Activated CD4-positive, alpha-beta T cell treated with anti-CD3 and anti-CD28 coated beads, Interleukin-2, amount 50 U/mL, for 4 hours (primary cell): ENCODE results near the gene ZNF513.
A peak's percentile ranks its signal among the peaks of the same experiment; 100 is the strongest.

Experiments used
- DNase-seq, 2 experiments: peaks; one replicate each; pipeline ENCODE4 v3.0.0-alpha.2; 2020

Gene ZNF513

DNA sequence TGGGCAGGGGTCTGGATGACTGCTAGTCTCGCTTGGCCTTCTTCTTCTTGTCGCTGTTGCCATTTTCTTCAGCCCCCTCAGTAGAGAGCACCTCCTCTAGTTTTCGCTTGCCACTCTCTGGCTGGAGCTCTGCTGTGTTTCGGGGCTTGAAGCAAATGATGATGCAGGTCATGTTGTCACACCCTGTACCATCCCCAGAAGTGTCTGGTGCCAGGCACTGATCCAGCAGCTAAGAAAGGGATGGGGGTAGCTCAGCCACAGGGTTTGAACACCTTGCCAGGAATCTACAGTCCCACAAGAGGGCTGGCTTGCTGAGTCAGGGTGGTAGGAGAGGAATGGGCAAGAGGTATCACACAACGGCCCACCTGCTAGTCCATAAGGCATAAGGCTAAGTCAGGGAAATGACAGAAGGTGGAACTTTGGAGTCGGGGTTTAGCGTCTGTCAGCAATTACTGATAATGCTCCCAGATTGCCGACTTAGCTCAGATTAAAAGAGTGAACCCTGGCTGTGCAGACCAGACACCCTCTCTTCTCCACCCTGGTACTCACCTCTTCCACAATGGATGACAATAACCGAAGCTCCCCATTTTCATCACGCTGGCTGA is 1.1 kb upstream of the ZNF513 start:
- DNase-seq: no peak

DNA sequence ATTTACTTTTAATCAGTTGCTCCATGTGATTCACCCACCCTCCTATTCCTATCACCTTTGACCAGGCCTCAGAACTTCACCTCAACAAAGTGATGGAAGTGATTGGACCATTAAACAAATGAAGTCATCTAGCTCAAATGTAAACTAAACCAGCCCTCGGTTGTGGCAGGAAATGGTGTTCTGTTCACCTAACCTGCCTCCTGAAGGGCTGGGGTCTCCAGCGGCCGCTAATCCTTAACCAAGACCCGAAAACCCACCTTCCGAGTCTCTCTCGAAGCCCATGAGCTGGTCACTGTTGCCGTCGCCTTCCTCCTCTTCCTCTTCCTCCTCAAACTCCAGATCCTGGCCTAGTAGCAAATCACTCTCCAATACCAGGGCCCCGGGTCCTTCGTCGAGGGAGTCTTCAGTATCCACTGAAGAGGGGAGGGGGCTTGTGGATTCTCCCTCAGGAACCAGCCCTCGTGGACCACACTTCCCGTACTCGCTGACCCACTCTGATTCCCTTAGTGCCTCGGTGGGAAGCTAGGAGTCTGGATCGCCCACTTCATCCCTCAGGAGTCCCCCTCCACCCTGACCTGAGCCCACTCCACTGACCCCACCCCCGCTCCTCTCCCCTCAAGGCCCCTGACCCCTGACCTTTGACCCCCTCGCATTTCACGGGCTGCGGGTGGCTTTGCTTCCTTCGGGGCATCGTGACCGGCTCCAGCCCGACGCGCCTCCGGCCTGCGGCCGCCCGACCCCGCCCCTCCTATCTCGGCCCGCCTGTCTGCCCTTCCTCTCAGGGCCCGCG is 503 bp downstream of the ZNF513 start:
- peak in 1 of 2 experiments; percentile 29 for DNase-seq

DNA sequence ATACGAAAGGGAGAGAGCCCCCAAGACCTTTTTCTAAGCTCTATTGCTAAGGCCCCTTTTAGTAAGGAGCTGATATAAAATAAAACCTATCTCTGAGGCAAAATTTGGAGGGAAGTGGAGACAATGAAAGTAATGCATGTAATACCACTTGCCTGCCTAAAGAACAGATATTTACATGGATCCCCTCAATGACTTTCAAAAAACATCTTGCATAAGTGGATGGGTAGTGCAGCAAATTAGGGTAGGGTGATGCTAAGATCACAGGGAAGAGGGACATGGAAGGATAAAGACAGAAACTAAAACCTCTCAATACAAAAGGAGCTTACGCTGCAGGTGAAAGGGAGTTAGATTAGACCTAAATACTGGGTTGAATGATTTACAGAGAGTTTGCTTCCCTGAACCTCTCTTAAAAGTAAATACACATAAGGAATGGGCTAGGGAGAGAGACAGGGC is 1.1 kb downstream of the ZNF513 start:
- no peak for DNase-seq

DNA sequence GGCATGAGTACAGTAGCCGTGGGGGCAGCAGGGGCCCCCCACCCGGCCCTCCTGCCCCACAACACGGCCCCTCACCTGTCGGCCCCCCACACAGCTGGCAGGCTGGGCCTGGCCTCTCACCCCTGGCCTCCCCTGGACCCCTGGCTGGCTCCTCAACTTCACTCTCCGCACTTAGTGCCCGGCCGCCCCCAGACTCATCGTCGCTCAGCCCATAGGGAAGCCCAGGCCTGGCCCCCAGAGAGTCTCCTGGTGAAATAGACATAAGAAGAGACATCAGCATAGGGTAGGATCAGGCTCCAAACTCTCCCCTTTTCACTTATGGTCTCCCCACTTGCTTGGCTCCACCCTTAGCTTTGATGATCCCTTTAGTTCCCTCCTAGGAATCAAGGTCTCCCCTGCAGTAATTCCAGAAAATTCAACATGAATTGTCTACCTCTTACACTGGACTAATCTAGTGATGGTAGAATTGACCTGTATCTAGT is 1.7 kb downstream of the ZNF513 start:
- no peak for DNase-seq

DNA sequence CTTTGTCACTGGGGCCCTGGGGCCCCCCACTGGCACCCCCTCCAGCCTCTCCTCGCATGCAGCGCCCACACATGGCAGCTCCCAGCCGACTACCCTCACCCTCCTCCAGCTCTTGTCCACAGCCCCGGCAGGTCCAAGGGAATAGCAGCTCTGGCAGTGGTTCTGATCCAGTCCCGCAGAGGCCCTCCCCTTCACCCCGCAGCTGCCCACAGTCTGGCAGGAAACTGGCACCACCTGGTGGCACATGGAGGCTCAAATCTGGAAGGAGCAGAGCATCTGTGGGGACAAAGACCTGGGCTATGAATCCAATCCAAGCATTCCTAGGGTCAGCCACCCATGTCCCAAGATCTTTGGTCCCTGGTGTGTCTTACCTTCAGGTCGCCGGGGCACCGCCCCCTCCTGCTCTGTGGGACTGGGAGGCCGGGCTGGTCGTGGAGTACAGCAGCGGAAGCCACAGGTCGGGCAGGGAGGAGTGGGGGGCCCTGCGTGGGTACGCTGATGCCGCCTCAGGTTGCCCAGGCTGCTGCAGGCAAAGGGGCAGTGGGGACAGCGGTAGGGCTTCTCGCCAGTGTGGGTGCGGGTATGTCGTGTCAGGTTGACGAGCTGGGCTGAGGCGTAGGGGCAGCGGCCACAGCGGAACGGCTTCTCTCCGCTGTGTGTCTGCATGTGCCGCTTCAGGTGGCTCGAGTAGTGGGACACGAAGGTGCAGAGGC is 2.3 kb downstream of the ZNF513 start:
- no peak for DNase-seq

DNA sequence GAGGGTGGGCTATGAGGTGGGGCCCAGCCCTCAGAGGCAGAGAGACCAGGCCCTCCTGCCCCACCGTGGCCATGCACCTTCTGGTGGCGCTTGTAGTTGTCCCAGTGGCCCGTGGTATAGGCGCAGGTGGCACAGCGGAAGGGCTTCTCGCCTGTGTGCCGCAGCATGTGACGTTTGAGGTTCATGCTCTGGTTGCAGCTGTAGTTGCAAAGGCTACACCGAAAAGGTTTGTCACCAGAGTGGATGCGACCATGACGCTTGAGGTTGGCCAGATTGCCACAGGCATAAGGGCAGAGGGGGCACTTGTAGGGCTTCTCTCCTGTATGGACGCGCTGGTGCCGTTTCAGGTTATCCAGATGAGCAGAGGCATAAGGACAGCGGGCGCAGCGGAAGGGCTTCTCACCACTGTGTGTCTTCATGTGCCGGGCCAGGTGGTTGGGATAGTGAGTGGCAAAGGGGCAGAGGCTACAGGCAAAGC is 2.9 kb downstream of the ZNF513 start:
- DNase-seq: no peak

DNA sequence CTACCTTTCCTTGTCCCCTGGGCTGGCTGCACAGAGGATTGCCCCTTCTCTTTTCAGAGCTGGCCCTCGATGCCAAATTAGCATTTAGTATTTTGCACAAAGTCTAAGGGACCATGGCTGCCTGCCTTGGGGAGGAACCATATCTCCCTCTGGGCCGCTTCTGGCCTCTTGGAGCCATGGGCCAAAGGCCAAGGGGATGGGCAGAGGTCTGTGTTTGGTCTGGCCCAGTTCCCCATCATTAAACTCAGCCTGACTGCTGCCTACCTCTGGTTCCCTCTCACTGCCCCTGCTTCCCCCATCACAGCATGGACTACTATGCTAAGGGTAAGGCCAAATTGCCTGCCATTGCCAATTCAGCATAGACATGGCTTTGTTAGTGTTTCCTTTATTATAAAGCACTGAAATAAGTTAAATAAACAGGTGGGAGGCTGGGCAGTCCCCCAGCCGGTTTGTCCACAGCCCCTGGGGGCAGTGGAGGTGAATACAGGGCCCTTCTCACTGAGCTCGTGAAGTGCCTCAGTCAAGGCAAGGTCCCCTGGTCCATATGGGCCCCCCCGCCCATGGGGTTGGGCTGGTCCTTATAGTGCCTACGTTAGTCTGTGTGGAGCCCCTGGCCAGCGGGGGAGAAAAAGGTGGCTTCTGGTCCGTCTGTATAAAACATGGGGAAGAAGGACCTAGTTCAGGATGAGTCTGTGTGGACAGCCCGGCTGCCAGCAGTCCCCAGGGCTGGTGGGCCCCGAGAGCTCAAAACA is 3.5 kb downstream of the ZNF513 start:
- no peak for DNase-seq

DNA sequence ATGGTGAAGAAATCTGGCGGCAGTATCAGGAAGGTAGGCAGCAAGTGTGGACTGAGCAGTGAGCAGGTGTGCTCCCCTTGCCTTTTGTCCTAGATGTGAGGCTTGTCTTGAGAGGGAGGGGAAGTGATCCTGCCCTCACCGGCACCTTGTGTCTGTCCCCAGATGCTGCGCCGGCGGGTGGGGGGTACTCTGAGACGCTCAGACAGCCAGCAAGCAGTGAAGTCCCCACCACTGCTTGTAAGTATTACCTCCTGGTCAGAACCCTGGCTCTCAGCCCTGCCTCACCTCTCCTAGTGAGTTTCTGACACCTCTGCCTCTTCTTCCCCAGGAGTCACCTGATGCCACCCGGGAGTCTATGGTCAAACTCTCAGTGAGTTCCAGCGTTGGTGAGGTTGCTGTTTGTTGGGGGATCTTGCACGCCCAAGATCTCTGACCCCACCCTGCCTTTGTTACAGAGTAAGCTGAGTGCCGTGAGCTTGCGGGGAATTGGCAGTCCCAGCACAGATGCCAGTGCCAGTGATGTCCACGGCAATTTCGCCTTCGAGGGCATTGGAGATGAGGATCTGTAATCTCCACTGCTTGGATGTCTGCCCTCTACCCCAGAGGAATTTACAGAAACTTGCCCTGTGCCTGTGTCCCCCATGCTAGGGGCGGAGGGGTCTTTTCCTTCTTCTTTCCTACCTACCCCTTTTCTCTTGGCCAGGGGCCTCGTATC is 4.2 kb downstream of the ZNF513 start:
- DNase-seq: no peak

DNA sequence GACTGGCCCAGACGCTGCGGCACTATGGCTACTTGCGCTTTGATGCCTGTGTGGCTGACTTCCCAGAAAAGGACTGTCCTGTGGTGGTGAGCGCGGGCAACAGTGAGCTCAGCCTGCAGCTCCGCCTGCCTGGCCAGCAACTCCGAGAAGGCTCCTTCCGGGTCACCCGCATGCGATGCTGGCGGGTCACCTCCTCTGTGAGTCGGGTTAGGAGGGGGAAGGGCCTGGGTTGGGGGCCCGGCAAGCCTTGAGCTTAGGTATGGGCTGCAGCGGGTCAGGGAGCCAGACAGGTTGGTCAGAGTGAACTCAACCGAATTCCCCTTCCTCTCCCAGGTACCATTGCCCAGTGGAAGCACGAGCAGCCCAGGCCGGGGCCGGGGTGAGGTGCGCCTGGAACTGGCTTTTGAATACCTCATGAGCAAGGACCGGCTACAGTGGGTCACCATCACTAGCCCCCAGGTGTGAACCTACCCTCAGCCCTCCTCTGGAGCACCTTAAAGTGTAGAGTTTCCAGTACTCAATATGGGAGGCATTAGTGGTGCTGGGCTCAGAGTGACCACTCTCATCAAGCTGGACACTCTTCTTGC is 4.9 kb downstream of the ZNF513 start:
- DNase-seq: no peak

DNA sequence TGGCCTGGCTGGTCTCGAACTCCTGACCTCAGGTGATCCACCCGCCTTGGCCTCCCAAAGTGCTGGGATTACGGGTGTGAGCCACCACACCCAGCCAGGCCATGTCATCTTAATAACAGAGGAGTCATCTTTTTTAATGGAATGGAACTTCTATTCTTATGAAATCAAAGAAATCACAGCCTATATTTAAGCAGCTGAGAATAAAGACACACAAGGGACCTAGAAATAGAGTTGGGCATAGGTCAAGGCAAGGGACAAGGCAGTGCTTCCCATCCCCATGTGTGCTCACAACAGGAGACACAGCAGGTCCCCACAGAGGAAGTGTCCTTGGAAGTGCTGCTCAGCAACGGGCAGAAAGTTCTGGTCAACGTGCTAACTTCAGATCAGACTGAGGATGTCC is 7.0 kb downstream of the ZNF513 start:
- no peak for DNase-seq

DNA sequence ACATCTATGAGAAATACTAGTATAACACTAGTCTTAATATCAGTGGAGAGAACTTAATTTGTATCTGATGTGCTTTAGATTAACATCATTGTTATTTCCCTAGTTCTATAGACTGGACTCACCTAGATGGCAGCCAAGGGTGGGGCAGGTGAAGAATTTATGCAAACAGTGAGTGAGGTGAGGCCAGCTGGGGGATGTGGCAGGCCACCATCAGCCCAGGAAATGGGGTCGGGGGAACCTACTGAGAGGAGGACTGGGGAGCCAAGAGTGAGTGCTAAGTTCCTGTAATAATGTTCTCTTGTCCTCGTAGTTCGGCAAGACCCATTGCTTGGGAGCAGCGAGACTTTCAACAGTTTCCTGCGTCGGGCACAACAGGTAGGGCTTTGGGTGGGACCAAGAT is 7.6 kb downstream of the ZNF513 start:
- DNase-seq: no peak

DNA sequence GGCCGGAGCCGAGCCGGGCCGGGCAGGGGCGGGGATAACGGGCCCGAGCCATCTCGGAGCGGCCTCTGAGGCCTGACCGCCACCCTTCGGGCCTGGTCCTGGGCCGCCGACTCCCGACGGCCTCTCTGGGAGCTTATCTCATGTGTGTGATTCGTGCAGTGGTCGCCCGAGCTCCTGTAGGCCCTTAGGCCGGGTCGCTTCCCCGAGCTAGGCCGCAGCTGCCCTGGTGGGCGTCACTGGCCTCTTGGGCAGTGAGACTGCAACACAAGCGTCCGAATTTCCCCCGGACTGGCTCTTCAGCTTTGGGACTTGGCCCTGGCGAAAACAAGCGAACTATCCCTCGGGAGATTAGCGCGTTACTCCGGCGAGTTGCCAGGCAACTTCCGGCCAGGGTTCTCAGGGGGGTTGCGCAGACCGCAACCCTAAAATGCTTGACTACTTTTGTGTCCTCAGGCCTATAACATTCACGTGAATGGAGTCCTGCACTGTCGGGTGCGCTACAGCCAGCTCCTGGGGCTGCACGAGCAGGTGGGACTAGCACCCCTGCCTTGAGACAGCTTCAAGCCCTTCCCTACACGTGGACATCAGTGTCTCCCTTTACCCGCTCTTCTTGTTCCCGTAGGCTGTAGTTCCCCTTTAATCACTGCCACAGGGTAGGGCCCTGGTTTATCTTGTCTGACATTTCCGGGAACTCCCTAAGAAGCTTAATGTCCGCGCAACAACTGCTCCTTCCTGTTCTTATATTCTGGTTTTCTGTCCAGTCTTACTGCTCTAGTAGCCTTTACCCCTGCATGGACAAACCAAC is 9.5 kb downstream of the ZNF513 start:
- no peak for DNase-seq

DNA sequence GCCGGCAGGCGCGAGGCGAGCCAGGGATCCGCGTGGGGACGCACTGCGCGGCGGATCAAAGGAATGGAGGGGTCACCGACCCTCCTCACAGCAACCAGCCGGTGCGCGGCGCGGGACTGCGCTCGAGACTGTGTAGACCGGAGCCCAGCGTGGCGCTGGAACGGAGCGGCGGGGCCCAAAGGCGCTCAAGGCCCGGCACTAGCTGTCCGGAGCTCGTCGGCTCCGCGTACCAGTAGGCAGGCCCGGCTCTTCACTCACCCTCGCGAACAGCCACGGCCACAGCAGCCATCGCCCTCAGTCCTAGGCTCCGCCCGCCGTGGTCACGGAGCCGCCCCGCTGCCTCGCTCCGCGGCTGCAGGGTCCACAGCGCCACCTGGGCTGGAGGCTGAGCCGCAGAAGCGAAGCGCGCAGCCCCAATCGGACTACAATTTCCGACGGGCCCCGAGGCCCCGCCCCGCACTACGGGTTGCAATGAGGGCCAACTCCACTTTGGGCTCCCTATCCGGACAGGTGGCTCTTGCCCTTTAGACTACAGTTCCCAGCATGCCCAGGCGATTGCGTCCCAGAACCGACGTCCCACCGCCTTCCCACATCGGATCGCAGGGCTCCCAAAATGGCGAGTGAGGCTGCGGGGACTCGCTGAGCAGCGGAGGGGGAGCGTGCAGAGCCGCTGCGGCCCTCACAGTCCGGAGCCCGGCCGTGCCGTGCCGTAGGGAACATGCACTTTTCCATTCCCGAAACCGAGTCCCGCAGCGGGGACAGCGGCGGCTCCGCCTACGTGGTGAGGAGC is 10.3 kb downstream of the ZNF513 start, which contains the start of the genes EIF2B4 and SNX17:
Gene EIF2B4 (minus strand): TSS at position 313 of the 790 bp plus-strand sequence. CDS start 24 bp downstream, at position 289.
Gene SNX17 (plus strand): TSS at position 591 of the 790 bp plus-strand sequence. CDS start 128 bp downstream, at position 719.
- DNase-seq: peak; percentile 99

DNA sequence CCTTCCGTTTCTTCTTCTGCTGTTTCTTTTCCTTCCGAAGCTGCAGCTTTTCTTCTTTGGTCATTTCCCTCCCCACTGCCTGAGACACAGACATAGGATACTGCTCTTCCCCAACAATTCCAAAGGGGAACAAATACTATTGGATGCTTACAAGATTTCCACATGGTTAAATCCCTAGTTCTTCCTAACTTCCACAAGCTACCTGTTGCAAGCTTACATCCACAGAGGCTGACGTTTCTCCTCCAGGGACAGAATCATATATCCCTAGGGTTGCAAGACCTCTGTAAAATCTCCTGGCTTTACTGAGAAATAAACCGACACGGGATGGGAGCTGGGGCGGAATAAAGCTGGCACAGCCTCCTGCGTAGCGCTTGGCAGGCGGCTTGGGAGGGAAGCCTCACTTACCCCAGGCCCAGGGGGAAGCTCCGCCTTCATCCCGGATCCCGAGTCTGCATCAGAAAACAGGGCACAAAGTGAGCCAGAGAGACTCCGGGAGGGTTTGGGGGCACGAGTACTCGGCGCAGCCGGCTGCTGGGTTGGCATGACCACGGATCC is 11.0 kb downstream of the ZNF513 start:
- DNase-seq: no peak

DNA sequence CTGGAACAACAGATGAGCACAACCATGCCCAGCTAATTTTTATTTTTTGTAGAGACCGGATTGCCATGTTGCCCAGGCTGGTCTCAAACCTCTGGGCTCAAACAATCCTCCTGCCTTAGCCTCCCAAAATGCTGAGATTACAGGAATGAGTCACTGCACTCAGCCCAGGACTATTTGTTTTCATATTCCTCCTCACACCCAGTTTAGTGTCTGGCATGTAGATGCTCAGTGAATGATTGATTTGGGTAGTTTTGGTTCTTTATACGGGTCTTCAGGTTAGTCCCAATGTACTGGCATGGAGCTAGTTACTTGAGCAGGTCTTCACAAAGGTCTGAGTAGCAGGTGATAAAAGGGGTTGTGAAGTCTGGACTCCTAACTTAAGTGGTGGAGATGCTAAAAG is 16.6 kb downstream of the ZNF513 start:
- DNase-seq: no peak

DNA sequence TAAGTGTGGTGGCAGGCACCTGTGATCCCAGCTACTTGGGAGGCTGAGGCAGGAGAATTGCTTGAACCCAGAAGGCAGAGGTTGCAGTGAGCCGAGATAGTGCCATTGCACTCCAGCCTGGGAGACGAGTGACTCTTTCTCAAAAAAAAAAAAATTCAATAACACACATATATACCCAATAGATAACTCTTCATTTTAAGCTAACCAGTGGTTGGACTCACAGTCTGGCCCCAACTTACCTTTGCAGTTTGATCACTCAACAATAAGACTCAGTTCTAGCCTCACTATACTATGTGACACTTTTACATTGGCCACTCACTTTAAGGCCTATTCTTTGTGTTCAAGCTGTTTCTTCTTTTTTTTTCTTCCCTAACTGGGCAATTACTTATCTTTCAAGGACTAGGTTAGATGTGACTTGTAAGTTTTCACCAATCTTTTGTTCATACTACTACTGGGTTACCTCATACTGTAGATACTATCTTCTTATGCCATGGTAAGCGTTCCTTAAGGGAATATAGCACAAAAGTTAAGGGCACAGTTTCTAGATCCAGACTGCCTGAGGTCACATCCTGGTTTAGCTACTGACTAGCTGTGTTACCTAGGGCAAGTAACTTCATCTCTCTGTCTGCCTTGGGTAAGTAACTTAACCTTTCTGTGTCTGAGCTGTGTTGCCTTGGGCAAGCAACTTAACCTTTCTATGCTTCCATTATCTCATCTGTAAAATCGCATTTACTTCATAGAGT is 17.7 kb downstream of the ZNF513 start:
- no peak for DNase-seq

DNA sequence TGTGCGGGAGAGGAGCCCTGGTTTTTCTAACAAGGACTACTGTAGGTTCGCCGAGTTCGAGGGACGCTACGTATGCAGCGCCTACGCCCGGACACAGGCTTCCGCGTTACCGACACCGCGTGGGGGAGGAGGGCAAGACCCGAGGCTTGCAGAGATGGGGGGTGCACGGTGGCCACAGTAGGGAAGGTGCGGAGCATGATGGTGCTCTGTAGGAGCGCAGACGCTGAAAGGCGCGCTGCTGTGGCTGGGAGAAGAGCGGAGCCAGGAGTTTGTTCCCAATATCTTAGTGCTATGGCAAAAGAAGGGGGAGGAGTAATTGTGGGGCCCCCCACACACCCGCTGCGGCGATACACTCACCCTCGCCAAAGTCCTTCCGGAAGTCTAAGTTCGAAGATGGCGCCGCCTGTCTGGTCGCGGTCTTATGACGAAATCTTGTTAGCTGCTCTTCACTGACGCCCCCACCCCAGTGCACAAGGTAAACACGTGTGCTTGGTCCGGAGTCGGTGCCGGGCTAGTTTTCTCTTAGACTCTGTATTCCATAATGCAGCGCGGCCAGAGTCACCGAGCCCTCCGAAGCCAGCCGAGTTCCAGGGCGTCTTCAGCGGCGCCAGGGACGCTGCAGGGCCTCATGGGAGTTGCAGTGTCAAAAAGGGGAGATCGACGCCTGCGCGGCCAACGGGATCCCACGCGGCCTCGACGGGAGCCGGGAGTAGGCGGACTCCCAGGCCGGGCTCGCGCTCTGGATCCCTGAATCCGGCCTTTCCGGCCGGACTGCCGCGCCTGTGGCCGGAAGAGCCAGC is 24.0 kb downstream of the ZNF513 start, which contains the start of gene GTF3C2:
Gene GTF3C2 (minus strand): TSS at position 383 of the 800 bp plus-strand sequence. CDS start 13,210 bp downstream, outside the sequence.
- DNase-seq: peak; percentile 92

DNA sequence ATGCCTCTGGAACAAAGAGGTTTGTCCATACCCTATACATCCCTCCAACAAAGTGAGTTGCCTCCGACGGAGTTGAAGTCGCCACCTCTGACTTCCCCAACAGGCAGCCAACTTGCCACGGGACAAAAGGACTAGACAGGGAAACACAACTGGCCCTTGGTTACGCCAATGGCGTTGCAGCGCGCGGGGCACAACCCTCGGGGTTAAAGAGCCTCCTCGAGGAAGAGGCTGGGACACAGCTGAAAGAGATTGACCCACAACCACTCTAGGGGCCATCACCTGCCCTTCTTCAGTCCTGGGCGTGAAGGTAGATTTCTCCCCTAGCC is 24.5 kb downstream of the ZNF513 start:
- DNase-seq: no peak
